Lung (tissue), 12 donors: Measurements from ENCODE around the gene NATD1. TPM values are rescaled to one million over a fixed set of nuclear protein-coding genes. Genes with fewer than 3 reads are reported as not detected.
A peak's percentile ranks its signal among the peaks of the same experiment; 100 is the strongest.

Experiments used
- ATAC-seq: fragments of 200-7000 bp; cut with Tn5 transposase; one replicate; pipeline ENCODE4 v1.9.1; 2020; ENCODE audit warnings: moderate number of reproducible peaks; ENCODE audit not compliant: insufficient read depth, low FRiP score
- DNase-seq, 3 donors: peaks; one replicate each; pipeline ENCODE4 v3.0.0-alpha.2; 2013 to 2017
- H3K27ac ChIP-seq, 2 donors: one replicate each; pipeline ENCODE4 v1.5.1; 2013; ENCODE audit warnings: mild to moderate bottlenecking in 2 of 2, moderate library complexity in 2 of 2, control low read depth in 1 of 2, inconsistent platforms in 1 of 2, low read depth in 1 of 2, low read length in 1 of 2
- H3K27me3 ChIP-seq, 3 donors: one replicate each; pipeline ENCODE4 v1.5.1; 2013; ENCODE audit warnings: low read length in 2 of 3; ENCODE audit not compliant: control insufficient read depth in 3 of 3, insufficient read depth in 3 of 3
- H3K36me3 ChIP-seq, 4 donors: one replicate each; pipeline ENCODE4 v1.5.1; 2013; ENCODE audit warnings: low read length in 4 of 4, mild to moderate bottlenecking in 1 of 4, moderate library complexity in 1 of 4; ENCODE audit not compliant: control insufficient read depth in 4 of 4, insufficient read depth in 4 of 4
- H3K4me1 ChIP-seq, 5 donors: one replicate each; pipeline ENCODE4 v1.5.1; 2013; ENCODE audit warnings: low read length in 5 of 5, mild to moderate bottlenecking in 2 of 5, moderate library complexity in 1 of 5; ENCODE audit not compliant: control insufficient read depth in 5 of 5, insufficient read depth in 5 of 5
- H3K4me3 ChIP-seq: one replicate; pipeline ENCODE4 v1.5.1; 2013; ENCODE audit warnings: mild to moderate bottlenecking, control low read depth, moderate library complexity
- H3K9ac ChIP-seq, 2 donors: one replicate each; pipeline ENCODE4 v1.5.1; 2013; ENCODE audit warnings: low read length in 2 of 2, control low read depth in 1 of 2; ENCODE audit not compliant: insufficient read depth in 1 of 2
- H3K9me3 ChIP-seq, 4 donors: one replicate each; pipeline ENCODE4 v1.5.1; 2013; ENCODE audit warnings: low read length in 3 of 4, mild to moderate bottlenecking in 1 of 4, moderate library complexity in 1 of 4; ENCODE audit not compliant: control insufficient read depth in 4 of 4, insufficient read depth in 3 of 4
- CTCF ChIP-seq: IDR thresholded peaks from 2 replicates; pipeline ENCODE4 v1.5.1; 2012; ENCODE audit warnings: mild to moderate bottlenecking; ENCODE audit errors: control extremely low read depth, extremely low read depth
- WGBS, 2 donors: extraction: QIAGEN DNeasy Blood & Tissue Kit; methylation state at CpG; one replicate each; pipeline ENCODE4 v1.1.7; 2013; 5-methylcytosine and 5-hydroxymethylcytosine counted together
- polyA plus RNA-seq, 2 donors: library from polyadenylated mRNA; stranded (reverse); fragments of 200-250 nt; gene quantifications; one replicate each; pipeline ENCODE4 v1.2.1, GENCODE V29; 2013
- total RNA-seq, 2 donors: library from RNA; depleted of rRNA in 1 of 2; stranded (reverse); fragments of >200 nt in 1 of 2; gene quantifications; one replicate each; pipeline ENCODE4 v1.2.1, GENCODE V29; 2014 to 2021
- donor health status: control.
- donor health status: control.
- donor health status: Bipolar disorder and iron deficiency.
- donor health status: healthy.
- donor health status: DM: yes; HTN: yes; CAD: no.

NATD1 gene
- total and polyA plus RNA-seq, 4 donors = 4.8 to 8.1 (median 6.6) TPM

GRCh38 chr17:21275579-21276263 is 22.5 kb upstream of the NATD1 start:
- Histone ChIP-seq H3K4me1 (peaks cover 0 to 13% (median 8%) of the 10 kb centered on the region in 5 donors), H3K9me3 (no peaks in the 10 kb centered on the region), H3K27me3 (no peaks in the 10 kb centered on the region), H3K4me3 (peak overlapping the region; percentile 29), H3K36me3 (no peaks in the 10 kb centered on the region), H3K9ac (peak overlapping the region in 1 of 2 donors; percentile 27), H3K27ac (peak overlapping the region; percentile 25 to 28)
- no peak for TF ChIP-seq CTCF
- ATAC-seq (peak; percentile 92), DNase-seq (peak; percentile 90 to 92 (median 92))
- 0 to 1% methylated on average over 51 to 52 of the region's 52 CpGs for WGBS, 2 donors

GRCh38 chr17:21275047-21275578 is 21.9 kb upstream of the NATD1 start:
- H3K9me3 ChIP-seq = no peaks in the 10 kb centered on the region
- peak overlapping the region in 1 of 2 donors; percentile 27 for H3K9ac ChIP-seq
- no peak for ATAC-seq
- DNase-seq = peak; percentile 49 to 69 (median 61)
- no peaks in the 10 kb centered on the region for H3K27me3 ChIP-seq
- no peaks in the 10 kb centered on the region for H3K36me3 ChIP-seq
- H3K4me3 ChIP-seq = peak overlapping the region; percentile 27
- WGBS, 2 donors = 7% methylated on average over 20 of the region's 20 CpGs
- H3K4me1 ChIP-seq = peaks cover 0 to 13% (median 8%) of the 10 kb centered on the region in 5 donors
- TF ChIP-seq CTCF = no peak
- peak overlapping the region in 1 of 2 donors; percentile 25 for H3K27ac ChIP-seq

- WGBS, 2 donors = 72 to 77% methylated on average over 14 of the region's 14 CpGs
- Histone ChIP-seq H3K4me3 (no peak overlapping the region), H3K9me3 (no peaks in the 10 kb centered on the region), H3K27me3 (no peaks in the 10 kb centered on the region), H3K4me1 (peaks cover 0 to 13% (median 4%) of the 10 kb centered on the region in 5 donors), H3K9ac (no peak overlapping the region), H3K27ac (no peak overlapping the region), H3K36me3 (no peaks in the 10 kb centered on the region)
- TF ChIP-seq CTCF = no peak
- no peak for ATAC-seq
- no peak for DNase-seq
Observed at GRCh38 chr17:21272881-21273792, 19.9 kb upstream of the NATD1 start.
